Body of pancreas (tissue), 4 donors: ENCODE results near the gene EMC8. TPM values are rescaled to one million over a fixed set of nuclear protein-coding genes. Genes with fewer than 3 reads are reported as not detected.

Source experiments
- ATAC-seq: fragments of 150-250 bp; one replicate; pipeline ENCODE4 v1.9.1; 2016
- DNase-seq, 4 donors: peaks; one replicate each; pipeline ENCODE4 v3.0.0-alpha.2; 2019
- H3K27ac ChIP-seq, 4 donors: fragments of 200-600 bp; sonication (generic); 1 replicate in 3 of 4; 2 replicates in 1 of 4; pipeline versions ENCODE4 v1.5.1 to v1.6.1; 2016 to 2019; ENCODE audit warnings: mild to moderate bottlenecking in 1 of 4, mixed read lengths in 1 of 4, moderate library complexity in 1 of 4
- H3K27me3 ChIP-seq, 2 donors: fragments of 200-600 bp; sonication (generic); one replicate each; pipeline ENCODE4 v1.6.0; 2016; ENCODE audit warnings: mild to moderate bottlenecking in 1 of 2
- H3K36me3 ChIP-seq, 2 donors: fragments of 200-600 bp; sonication (generic); replicated peaks in 1 of 2; 2 replicates each; pipeline ENCODE4 v1.5.1; 2016; ENCODE audit warnings: low read depth in 2 of 2; ENCODE audit not compliant: insufficient read depth in 1 of 2
- H3K4me1 ChIP-seq: fragments of 200-600 bp; sonication (generic); one replicate; pipeline ENCODE4 v1.6.0; 2016
- H3K4me3 ChIP-seq, 2 donors: fragments of 200-600 bp; sonication (generic); 1 replicate in 1 of 2; 2 replicates in 1 of 2; pipeline ENCODE4 v1.5.1; 2016 to 2019
- H3K9me3 ChIP-seq, 3 donors: fragments of 200-600 bp; sonication (generic); 1 replicate in 2 of 3; 2 replicates in 1 of 3; pipeline ENCODE4 v1.5.1; 2016
- CTCF ChIP-seq, 7 experiments: fragments of 450-650 bp in 4 of 7; fragments of 200-600 bp in 3 of 7; sonication (generic) in 3 of 7; IDR thresholded peaks; one replicate each; pipeline ENCODE4 v1.5.1; 2016 to 2019; ENCODE audit warnings: antibody characterized with exemption in 7 of 7
- POLR2A ChIP-seq, 3 donors: fragments of 450-650 bp; IDR thresholded peaks; one replicate each; pipeline ENCODE4 v1.6.1; 2016; ENCODE audit warnings: antibody characterized with exemption in 3 of 3, mild to moderate bottlenecking in 2 of 3
- WGBS, 2 donors: methylation state at CpG; one replicate each; pipeline ENCODE4 v1.1.5; 2017; 5-methylcytosine and 5-hydroxymethylcytosine counted together
- intact Hi-C: fragments of 100-400 bp; cut with DNase I; formaldehyde crosslinking; loops from one replicate; pipeline ENCODE4 v1.15.1; 2023
- total RNA-seq, 2 donors: library from RNA; depleted of rRNA; stranded (reverse); fragments of >200 nt; gene quantifications; one replicate each; pipeline ENCODE4 v1.1.0, GENCODE V29; 2016

EMC8 gene
- total RNA-seq, 2 donors from 2014 or later, result 16.3 to 30.7 TPM

- no peak overlapping the region for H3K27ac ChIP-seq
- H3K36me3 ChIP-seq, result no peaks in the 10 kb centered on the region
- WGBS, 2 donors, result 62 to 68% methylated on average over 8 of the region's 8 CpGs
- no peaks in the 10 kb centered on the region for H3K27me3 ChIP-seq
- no peak for TF ChIP-seq CTCF (IDR thresholded peaks at IDR 0.05)
- no peak for TF ChIP-seq POLR2A (IDR thresholded peaks at IDR 0.05)
- H3K4me1 ChIP-seq, result no peaks in the 10 kb centered on the region
- ATAC-seq, result no peak
- H3K9me3 ChIP-seq, result no peaks in the 10 kb centered on the region
- H3K4me3 ChIP-seq, result no peak overlapping the region
- DNase-seq, result no peak
- intact Hi-C loops, result no loop called here
Observed at GRCh38 chr16:85765767-85766166, 33.6 kb downstream of the EMC8 start.

GRCh38 chr16:85765211-85765610 is 34.1 kb downstream of the EMC8 start:
- no peaks in the 10 kb centered on the region for H3K27me3 ChIP-seq
- TF ChIP-seq CTCF (IDR thresholded peaks at IDR 0.05) (no peak), POLR2A (IDR thresholded peaks at IDR 0.05) (no peak)
- WGBS, 2 donors, result 63 to 74% methylated on average over 6 to 8 of the region's 8 CpGs
- DNase-seq, result no peak
- no peaks in the 10 kb centered on the region for H3K36me3 ChIP-seq
- H3K27ac ChIP-seq, result no peak overlapping the region
- intact Hi-C loops, result no loop called here
- no peaks in the 10 kb centered on the region for H3K4me1 ChIP-seq
- no peak for ATAC-seq
- H3K4me3 ChIP-seq, result no peak overlapping the region
- H3K9me3 ChIP-seq, result no peaks in the 10 kb centered on the region

GRCh38 chr16:85763616-85764015 is 35.7 kb downstream of the EMC8 start:
- TF ChIP-seq CTCF (IDR thresholded peaks at IDR 0.05), result no peak
- TF ChIP-seq POLR2A (IDR thresholded peaks at IDR 0.05), result no peak
- Histone ChIP-seq H3K9me3 (no peaks in the 10 kb centered on the region), H3K27me3 (no peaks in the 10 kb centered on the region), H3K36me3 (no peaks in the 10 kb centered on the region), H3K4me1 (no peaks in the 10 kb centered on the region), H3K4me3 (no peak overlapping the region), H3K27ac (no peak overlapping the region)
- ATAC-seq (no peak), DNase-seq (no peak)
- 69 to 82% methylated on average over 2 of the region's 2 CpGs for WGBS, 2 donors
- intact Hi-C loops, result no loop called here

- DNase-seq (no peak), ATAC-seq (no peak)
- no peak overlapping the region for H3K27ac ChIP-seq
- H3K4me1 ChIP-seq, result no peaks in the 10 kb centered on the region
- intact Hi-C loops, result no loop called here
- no peaks in the 10 kb centered on the region for H3K36me3 ChIP-seq
- no peak for TF ChIP-seq CTCF (IDR thresholded peaks at IDR 0.05)
- TF ChIP-seq POLR2A (IDR thresholded peaks at IDR 0.05), result no peak
- no peaks in the 10 kb centered on the region for H3K9me3 ChIP-seq
- WGBS, 2 donors, result 69 to 71% methylated on average over 6 of the region's 12 CpGs
- no peak overlapping the region for H3K4me3 ChIP-seq
- H3K27me3 ChIP-seq, result no peaks in the 10 kb centered on the region
Observed at GRCh38 chr16:85762970-85763369, 36.4 kb downstream of the EMC8 start.

GRCh38 chr16:85761861-85762260 is 37.5 kb downstream of the EMC8 start:
- WGBS, 2 donors, result 64 to 71% methylated on average over 6 of the region's 6 CpGs
- no peaks in the 10 kb centered on the region for H3K36me3 ChIP-seq
- no peaks in the 10 kb centered on the region for H3K9me3 ChIP-seq
- H3K27me3 ChIP-seq, result no peaks in the 10 kb centered on the region
- ATAC-seq (no peak), DNase-seq (no peak)
- intact Hi-C loops, result no loop called here
- H3K27ac ChIP-seq, result no peak overlapping the region
- no peak for TF ChIP-seq POLR2A (IDR thresholded peaks at IDR 0.05)
- TF ChIP-seq CTCF (IDR thresholded peaks at IDR 0.05), result no peak
- peaks cover 9% of the 10 kb centered on the region for H3K4me1 ChIP-seq
- H3K4me3 ChIP-seq, result no peak overlapping the region
